Panc1 (cell line): ENCODE measurements around the gene ETF1. TPM values are rescaled to one million over a fixed set of nuclear protein-coding genes. Genes with fewer than 3 reads are reported as not detected.

ENCODE experiments used
- ATAC-seq: fragments of 200-7000 bp; cut with Tn5 transposase; 2 replicates; pipeline ENCODE4 v1.9.1; 2020; ENCODE audit warnings: mild to moderate bottlenecking, moderate library complexity
- BruUV-seq: library from RNA; stranded (reverse); fragments of 400-500 nt; replicated peaks from 2 replicates; lab custom pipeline; 2021; lab: Mats Ljungman, UMichigan
- CTCF ChIA-PET: fragments of 300-600 bp; sonication (Branson Sonifier 250); formaldehyde crosslinking; loops from one replicate; lab custom pipeline; 2022; ENCODE audit warnings: antibody characterized with exemption; lab: Charles Lee
- POLR2A ChIA-PET: fragments of 300-600 bp; sonication (Branson Sonifier 250); formaldehyde crosslinking; loops from one replicate; lab custom pipeline; 2022; ENCODE audit warnings: antibody characterized with exemption; lab: Charles Lee
- DNase-seq: peaks from one replicate; pipeline ENCODE4 v3.0.0-alpha.2; 2010; ENCODE audit warnings: low read depth, low spot score
- H3K27ac ChIP-seq: 2 replicates; pipeline ENCODE4 v1.5.1; 2011; ENCODE audit warnings: mild to moderate bottlenecking, low read length, inconsistent platforms
- H3K27me3 ChIP-seq: fragments of 200-500 bp; sonication (Bioruptor generic); 2 replicates; pipeline ENCODE4 v1.6.0; 2014; ENCODE audit warnings: low read length, inconsistent platforms; ENCODE audit not compliant: control insufficient read depth, insufficient read depth
- H3K36me3 ChIP-seq: fragments of 200-500 bp; sonication (Bioruptor generic); 2 replicates; pipeline ENCODE4 v1.5.1; 2014; ENCODE audit warnings: inconsistent platforms, mild to moderate bottlenecking, low read length, moderate library complexity; ENCODE audit not compliant: control insufficient read depth, insufficient read depth
- H3K4me1 ChIP-seq: 2 replicates; pipeline ENCODE4 v1.5.1; 2011; ENCODE audit warnings: inconsistent platforms, mild to moderate bottlenecking, low read length, moderate library complexity; ENCODE audit not compliant: control insufficient read depth, insufficient read depth
- H3K4me3 ChIP-seq, 2 experiments: 2 replicates each; pipeline ENCODE4 v1.5.1; 2011 to 2012; ENCODE audit warnings: low read depth in 2 of 2, low read length in 2 of 2, mild to moderate bottlenecking in 2 of 2, inconsistent platforms in 1 of 2, moderate library complexity in 1 of 2
- H3K9me3 ChIP-seq: fragments of 200-500 bp; sonication (Bioruptor generic); 2 replicates; pipeline ENCODE4 v1.5.1; 2014; ENCODE audit warnings: low read depth, mild to moderate bottlenecking, inconsistent platforms, low read length, moderate library complexity; ENCODE audit not compliant: control insufficient read depth, insufficient read depth
- POLR2AphosphoS5 ChIP-seq: IDR thresholded peaks from 2 replicates; pipeline ENCODE4 v1.6.1; 2012; ENCODE audit warnings: mild to moderate bottlenecking, low read depth, low read length, moderate library complexity
- SIN3A ChIP-seq: IDR thresholded peaks from 2 replicates; pipeline ENCODE4 v1.6.1; 2012; ENCODE audit warnings: low read depth, mild to moderate bottlenecking, low read length, moderate library complexity, borderline replicate concordance; ENCODE audit not compliant: insufficient read depth
- TCF7L2 ChIP-seq: IDR thresholded peaks from 2 replicates; pipeline ENCODE4 v1.6.1; 2011; ENCODE audit warnings: mild to moderate bottlenecking, low read depth, low read length, inconsistent platforms
- in situ Hi-C: cut with HindIII; loops from 2 replicates; pipeline ENCODE4 v1.10.0; 2016; ENCODE audit warnings: low sequenced_read_pairs, low pct_unique_long_range_greater_than_20kb
- intact Hi-C: fragments of 100-400 bp; cut with micrococcal nuclease; formaldehyde crosslinking; loops from one replicate; pipeline ENCODE4 v1.10.0; 2022; ENCODE audit not compliant: unreplicated experiment
- total RNA-seq: library from RNA; stranded (reverse); gene quantifications from one replicate; pipeline ENCODE4 v1.2.1, GENCODE V29; 2021; ENCODE audit not compliant: unreplicated experiment
- TF ChIP-seq, protein P1 (sequence below), 2 experiments: IDR thresholded peaks; 2 replicates each; pipeline ENCODE4 v1.6.1; 2011 to 2012; ENCODE audit warnings: low read depth in 2 of 2, control low read depth in 1 of 2, low read length in 1 of 2, mild to moderate bottlenecking in 1 of 2, moderate library complexity in 1 of 2; ENCODE audit not compliant: insufficient read depth in 1 of 2
- TF ChIP-seq, protein P2 (sequence below): fragments of 450-650 bp; IDR thresholded peaks from 2 replicates; pipeline ENCODE4 v1.5.1; 2017; ENCODE audit warnings: mild to moderate bottlenecking

The ETF1 gene
- total RNA-seq, 1 experiment from 2014 or later = 168 TPM

DNA sequence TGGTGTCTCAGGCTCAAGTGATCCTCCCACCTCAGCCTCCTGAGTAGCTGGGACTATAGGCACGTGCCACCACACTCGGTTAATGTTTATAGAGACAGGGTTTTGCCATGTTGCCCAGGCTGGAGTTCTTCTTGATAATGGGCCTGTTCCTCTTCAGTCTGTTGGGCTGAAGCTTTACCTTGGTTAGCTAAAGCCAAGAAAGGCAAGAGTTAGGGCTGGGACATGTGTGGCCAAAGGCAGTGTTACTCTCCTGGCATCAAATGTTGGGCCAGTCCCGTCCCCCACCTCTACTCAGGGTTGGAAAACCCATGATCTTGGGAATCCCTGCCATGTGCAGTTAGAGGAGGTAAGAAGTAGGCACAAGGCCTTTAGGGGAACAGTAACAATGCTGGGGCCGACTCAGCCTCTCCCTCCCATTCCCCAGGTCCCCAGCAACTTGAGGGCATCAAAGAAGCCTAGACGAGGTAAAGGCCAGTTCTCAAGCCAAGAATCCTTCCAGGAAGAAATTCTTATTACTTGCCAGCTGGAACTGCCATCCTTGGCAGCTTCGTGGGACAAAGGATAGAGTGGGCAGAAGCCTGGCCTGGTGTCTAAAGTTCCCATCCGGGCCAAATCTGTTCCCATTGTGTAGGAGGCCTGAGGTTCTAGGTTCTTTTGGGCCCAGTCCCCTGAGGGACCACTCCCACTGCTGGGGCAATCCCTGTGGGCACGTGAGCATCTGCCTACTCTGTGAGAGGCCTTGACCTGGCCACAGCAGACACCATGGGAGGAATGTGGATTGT is 73.3 kb downstream of the ETF1 start:
- in situ Hi-C loops (no loop called here), intact Hi-C loops (no loop called here)
- ChIA-PET CTCF (no interaction called here), POLR2A (no interaction called here)
- TF ChIP-seq, protein P1, sequence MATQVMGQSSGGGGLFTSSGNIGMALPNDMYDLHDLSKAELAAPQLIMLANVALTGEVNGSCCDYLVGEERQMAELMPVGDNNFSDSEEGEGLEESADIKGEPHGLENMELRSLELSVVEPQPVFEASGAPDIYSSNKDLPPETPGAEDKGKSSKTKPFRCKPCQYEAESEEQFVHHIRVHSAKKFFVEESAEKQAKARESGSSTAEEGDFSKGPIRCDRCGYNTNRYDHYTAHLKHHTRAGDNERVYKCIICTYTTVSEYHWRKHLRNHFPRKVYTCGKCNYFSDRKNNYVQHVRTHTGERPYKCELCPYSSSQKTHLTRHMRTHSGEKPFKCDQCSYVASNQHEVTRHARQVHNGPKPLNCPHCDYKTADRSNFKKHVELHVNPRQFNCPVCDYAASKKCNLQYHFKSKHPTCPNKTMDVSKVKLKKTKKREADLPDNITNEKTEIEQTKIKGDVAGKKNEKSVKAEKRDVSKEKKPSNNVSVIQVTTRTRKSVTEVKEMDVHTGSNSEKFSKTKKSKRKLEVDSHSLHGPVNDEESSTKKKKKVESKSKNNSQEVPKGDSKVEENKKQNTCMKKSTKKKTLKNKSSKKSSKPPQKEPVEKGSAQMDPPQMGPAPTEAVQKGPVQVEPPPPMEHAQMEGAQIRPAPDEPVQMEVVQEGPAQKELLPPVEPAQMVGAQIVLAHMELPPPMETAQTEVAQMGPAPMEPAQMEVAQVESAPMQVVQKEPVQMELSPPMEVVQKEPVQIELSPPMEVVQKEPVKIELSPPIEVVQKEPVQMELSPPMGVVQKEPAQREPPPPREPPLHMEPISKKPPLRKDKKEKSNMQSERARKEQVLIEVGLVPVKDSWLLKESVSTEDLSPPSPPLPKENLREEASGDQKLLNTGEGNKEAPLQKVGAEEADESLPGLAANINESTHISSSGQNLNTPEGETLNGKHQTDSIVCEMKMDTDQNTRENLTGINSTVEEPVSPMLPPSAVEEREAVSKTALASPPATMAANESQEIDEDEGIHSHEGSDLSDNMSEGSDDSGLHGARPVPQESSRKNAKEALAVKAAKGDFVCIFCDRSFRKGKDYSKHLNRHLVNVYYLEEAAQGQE (IDR thresholded peaks at IDR 0.05; ENCODE audit: insufficient read depth in 1 of 2, low read depth in 2 of 2, low read length in 1 of 2) = no peak
- TF ChIP-seq TCF7L2 = no peak
- ATAC-seq = no peak
- Histone ChIP-seq H3K27me3 (no peaks in the 10 kb centered on the region), H3K4me3 (no peak overlapping the region), H3K36me3 (no peaks in the 10 kb centered on the region), H3K27ac (no peak overlapping the region), H3K9me3 (no peaks in the 10 kb centered on the region), H3K4me1 (no peaks in the 10 kb centered on the region)
- no TSS peak for BruUV-seq
- no peak for DNase-seq

DNA sequence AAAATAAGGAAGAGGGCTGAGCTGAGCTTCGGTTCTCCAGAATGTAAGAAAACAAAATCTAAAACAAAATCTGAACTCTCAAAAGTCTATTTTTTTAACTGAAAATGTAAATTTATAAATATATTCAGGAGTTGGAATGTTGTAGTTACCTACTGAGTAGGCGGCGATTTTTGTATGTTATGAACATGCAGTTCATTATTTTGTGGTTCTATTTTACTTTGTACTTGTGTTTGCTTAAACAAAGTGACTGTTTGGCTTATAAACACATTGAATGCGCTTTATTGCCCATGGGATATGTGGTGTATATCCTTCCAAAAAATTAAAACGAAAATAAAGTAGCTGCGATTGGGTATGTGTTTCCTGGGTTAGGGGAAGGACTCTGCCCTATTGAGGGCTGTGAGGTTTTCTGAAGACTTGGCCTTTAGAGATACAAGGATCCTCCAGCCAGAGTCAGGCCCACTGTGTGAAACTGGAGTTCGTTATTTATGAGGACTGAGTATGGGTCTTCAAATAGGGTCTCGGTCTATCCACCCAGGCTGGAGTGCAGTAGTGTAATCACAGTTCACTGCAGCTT is 74.0 kb downstream of the ETF1 start:
- ChIA-PET CTCF (interaction anchor here (0.6 kb wide), 1 partner anchor 453 kb away, joined by 4 read pairs; no protein-coding TSS in a partner anchor), POLR2A (no interaction called here)
- H3K36me3 ChIP-seq = no peaks in the 10 kb centered on the region
- no peak overlapping the region for H3K4me3 ChIP-seq
- ATAC-seq (no peak), DNase-seq (no peak)
- no peak overlapping the region for H3K27ac ChIP-seq
- TF ChIP-seq, protein P2, sequence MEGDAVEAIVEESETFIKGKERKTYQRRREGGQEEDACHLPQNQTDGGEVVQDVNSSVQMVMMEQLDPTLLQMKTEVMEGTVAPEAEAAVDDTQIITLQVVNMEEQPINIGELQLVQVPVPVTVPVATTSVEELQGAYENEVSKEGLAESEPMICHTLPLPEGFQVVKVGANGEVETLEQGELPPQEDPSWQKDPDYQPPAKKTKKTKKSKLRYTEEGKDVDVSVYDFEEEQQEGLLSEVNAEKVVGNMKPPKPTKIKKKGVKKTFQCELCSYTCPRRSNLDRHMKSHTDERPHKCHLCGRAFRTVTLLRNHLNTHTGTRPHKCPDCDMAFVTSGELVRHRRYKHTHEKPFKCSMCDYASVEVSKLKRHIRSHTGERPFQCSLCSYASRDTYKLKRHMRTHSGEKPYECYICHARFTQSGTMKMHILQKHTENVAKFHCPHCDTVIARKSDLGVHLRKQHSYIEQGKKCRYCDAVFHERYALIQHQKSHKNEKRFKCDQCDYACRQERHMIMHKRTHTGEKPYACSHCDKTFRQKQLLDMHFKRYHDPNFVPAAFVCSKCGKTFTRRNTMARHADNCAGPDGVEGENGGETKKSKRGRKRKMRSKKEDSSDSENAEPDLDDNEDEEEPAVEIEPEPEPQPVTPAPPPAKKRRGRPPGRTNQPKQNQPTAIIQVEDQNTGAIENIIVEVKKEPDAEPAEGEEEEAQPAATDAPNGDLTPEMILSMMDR = no peak
- TF ChIP-seq POLR2AphosphoS5 (no peak), TCF7L2 (no peak), SIN3A (no peak)
- TF ChIP-seq, protein P1 (IDR thresholded peaks at IDR 0.05; ENCODE audit: insufficient read depth in 1 of 2, low read depth in 2 of 2, low read length in 1 of 2) = no peak
- H3K9me3 ChIP-seq = no peaks in the 10 kb centered on the region
- in situ Hi-C loops = no loop called here
- no TSS peak for BruUV-seq
- H3K27me3 ChIP-seq = no peaks in the 10 kb centered on the region
- H3K4me1 ChIP-seq = no peaks in the 10 kb centered on the region
- intact Hi-C loops = no loop called here
